ENCODE data around the gene PTPRN2.

Gene PTPRN2

GRCh38 chr7:158329014-158329610 lies 258.5 kb downstream of the PTPRN2 start:
- no peak for DNase-seq

GRCh38 chr7:158328376-158329013 lies 259.1 kb downstream of the PTPRN2 start:
- DNase-seq: no peak

- DNase-seq: no peak
Observed at GRCh38 chr7:158327571-158328180, 259.9 kb downstream of the PTPRN2 start.

GRCh38 chr7:158327012-158327411 lies 260.6 kb downstream of the PTPRN2 start:
- no peak for DNase-seq

GRCh38 chr7:158325530-158326381 lies 261.9 kb downstream of the PTPRN2 start:
- DNase-seq: no peak

GRCh38 chr7:158324397-158325360 lies 262.9 kb downstream of the PTPRN2 start:
- no peak for DNase-seq

- no peak for DNase-seq
Observed at GRCh38 chr7:158323741-158324396, 263.8 kb downstream of the PTPRN2 start.

- DNase-seq: no peak
Observed at GRCh38 chr7:158322616-158323530, 264.8 kb downstream of the PTPRN2 start.

- DNase-seq: no peak
Observed at GRCh38 chr7:158321936-158322615, 265.5 kb downstream of the PTPRN2 start.

- DNase-seq: no peak
Observed at GRCh38 chr7:158321056-158321700, 266.4 kb downstream of the PTPRN2 start.

- no peak for DNase-seq
Observed at GRCh38 chr7:158320328-158320727, 267.3 kb downstream of the PTPRN2 start.

GRCh38 chr7:158318511-158318913 lies 269.1 kb downstream of the PTPRN2 start:
- no peak for DNase-seq

- DNase-seq: peak; percentile 44
Observed at GRCh38 chr7:158317238-158318205, 270.1 kb downstream of the PTPRN2 start.

- DNase-seq: no peak
Observed at GRCh38 chr7:158316466-158317031, 271.1 kb downstream of the PTPRN2 start.

- DNase-seq: no peak
Observed at GRCh38 chr7:158315881-158316280, 271.7 kb downstream of the PTPRN2 start.

GRCh38 chr7:158315326-158315725 lies 272.3 kb downstream of the PTPRN2 start:
- no peak for DNase-seq

- no peak for DNase-seq
Observed at GRCh38 chr7:158314394-158314793, 273.2 kb downstream of the PTPRN2 start.

- DNase-seq: no peak
Observed at GRCh38 chr7:158313931-158314330, 273.7 kb downstream of the PTPRN2 start.
